ENCODE measurements around the gene GNPTG. TPM values are rescaled to one million over a fixed set of nuclear protein-coding genes. Genes with fewer than 3 reads are reported as not detected.

The GNPTG gene
- total and polyA plus RNA-seq, 2 donors from 2014 or later: 88.7 to 138 TPM

- Histone ChIP-seq H3K4me1 (ENCODE audit: control insufficient read depth in 2 of 3, insufficient read depth in 2 of 3, low read depth in 1 of 3, low read length in 3 of 3) (no peaks in the 10 kb centered on the region), H3K36me3 (ENCODE audit: control insufficient read depth in 2 of 3, insufficient read depth in 3 of 3, low read length in 3 of 3) (peaks cover 0 to 14% (median 10%) of the 10 kb centered on the region in 3 donors), H3K4me3 (ENCODE audit: low read length in 3 of 3) (no peak overlapping the region), H3K9me3 (ENCODE audit: control insufficient read depth in 2 of 3, insufficient read depth in 1 of 3, low read length in 3 of 3) (no peaks in the 10 kb centered on the region), H3K27me3 (ENCODE audit: control insufficient read depth, insufficient read depth, low read length) (no peaks in the 10 kb centered on the region), H3K27ac (ENCODE audit: low read depth in 2 of 2, low read length in 2 of 2) (no peak overlapping the region), H3K9ac (ENCODE audit: low read length in 3 of 3) (no peak overlapping the region)
- no peak for TF ChIP-seq CTCF (IDR thresholded peaks at IDR 0.05; ENCODE audit: borderline replicate concordance, extremely low read depth, insufficient read depth)
- DNase-seq (no peak), FAIRE-seq (no peak)
- intact Hi-C loops (cut with DNase I): no loop called here
Measured at GRCh38 chr16:1401061-1401757, 49.5 kb downstream of the GNPTG start.

GRCh38 chr16:1401758-1402154 is 50.0 kb downstream of the GNPTG start:
- Histone ChIP-seq H3K36me3 (ENCODE audit: control insufficient read depth in 2 of 3, insufficient read depth in 3 of 3, low read length in 3 of 3) (peaks cover 0 to 14% (median 10%) of the 10 kb centered on the region in 3 donors), H3K9ac (ENCODE audit: low read length in 3 of 3) (no peak overlapping the region), H3K4me3 (ENCODE audit: low read length in 3 of 3) (no peak overlapping the region), H3K9me3 (ENCODE audit: control insufficient read depth in 2 of 3, insufficient read depth in 1 of 3, low read length in 3 of 3) (no peaks in the 10 kb centered on the region), H3K27me3 (ENCODE audit: control insufficient read depth, insufficient read depth, low read length) (no peaks in the 10 kb centered on the region), H3K27ac (ENCODE audit: low read depth in 2 of 2, low read length in 2 of 2) (no peak overlapping the region), H3K4me1 (ENCODE audit: control insufficient read depth in 2 of 3, insufficient read depth in 2 of 3, low read depth in 1 of 3, low read length in 3 of 3) (no peaks in the 10 kb centered on the region)
- intact Hi-C loops (cut with DNase I): no loop called here
- no peak for FAIRE-seq
- no peak for TF ChIP-seq CTCF (IDR thresholded peaks at IDR 0.05; ENCODE audit: borderline replicate concordance, extremely low read depth, insufficient read depth)
- no peak for DNase-seq

- no peak overlapping the region for H3K27ac ChIP-seq (ENCODE audit: low read depth in 2 of 2, low read length in 2 of 2)
- H3K9ac ChIP-seq (ENCODE audit: low read length in 3 of 3): no peak overlapping the region
- H3K9me3 ChIP-seq (ENCODE audit: control insufficient read depth in 2 of 3, insufficient read depth in 1 of 3, low read length in 3 of 3): no peaks in the 10 kb centered on the region
- intact Hi-C loops (cut with DNase I): no loop called here
- H3K4me3 ChIP-seq (ENCODE audit: low read length in 3 of 3): no peak overlapping the region
- peaks cover 0 to 12% (median 10%) of the 10 kb centered on the region in 3 donors for H3K36me3 ChIP-seq (ENCODE audit: control insufficient read depth in 2 of 3, insufficient read depth in 3 of 3, low read length in 3 of 3)
- no peaks in the 10 kb centered on the region for H3K27me3 ChIP-seq (ENCODE audit: control insufficient read depth, insufficient read depth, low read length)
- FAIRE-seq: no peak
- no peak for DNase-seq
- no peak for TF ChIP-seq CTCF (IDR thresholded peaks at IDR 0.05; ENCODE audit: borderline replicate concordance, extremely low read depth, insufficient read depth)
- no peaks in the 10 kb centered on the region for H3K4me1 ChIP-seq (ENCODE audit: control insufficient read depth in 2 of 3, insufficient read depth in 2 of 3, low read depth in 1 of 3, low read length in 3 of 3)
Measured at GRCh38 chr16:1403036-1403435, 51.3 kb downstream of the GNPTG start.
